NCI-H1930 (cell line): ENCODE measurements around the gene IFT81.

Source experiments
- DNase-seq, 2 experiments: peaks; one replicate each; lab custom pipeline; 2025; lab: John Stamatoyannopoulos, UW

IFT81 gene

GRCh38 chr12:110157539-110157938, 33.4 kb downstream of the IFT81 start:
- no peak for DNase-seq

- DNase-seq, result no peak
Observed at GRCh38 chr12:110159671-110160245, 35.6 kb downstream of the IFT81 start.

- no peak for DNase-seq
Observed at GRCh38 chr12:110165540-110166159, 41.5 kb downstream of the IFT81 start.

GRCh38 chr12:110168732-110169455, 44.7 kb downstream of the IFT81 start:
- DNase-seq, result no peak

GRCh38 chr12:110170535-110171185, 46.5 kb downstream of the IFT81 start:
- DNase-seq, result no peak

- no peak for DNase-seq
Observed at GRCh38 chr12:110171186-110171538, 47.0 kb downstream of the IFT81 start.

GRCh38 chr12:110171636-110172035, 47.5 kb downstream of the IFT81 start:
- no peak for DNase-seq

- peak in 1 of 2 experiments; percentile 29 for DNase-seq
Observed at GRCh38 chr12:110174373-110174996, 50.3 kb downstream of the IFT81 start.

GRCh38 chr12:110175201-110175600, 51.0 kb downstream of the IFT81 start:
- no peak for DNase-seq

- no peak for DNase-seq
Observed at GRCh38 chr12:110176745-110177144, 52.6 kb downstream of the IFT81 start.

- no peak for DNase-seq
Observed at GRCh38 chr12:110179291-110179690, 55.1 kb downstream of the IFT81 start.

- DNase-seq, result no peak
Observed at GRCh38 chr12:110180591-110181005, 56.4 kb downstream of the IFT81 start.

- no peak for DNase-seq
Observed at GRCh38 chr12:110182281-110182680, 58.1 kb downstream of the IFT81 start.

- no peak for DNase-seq
Observed at GRCh38 chr12:110183386-110183785, 59.2 kb downstream of the IFT81 start.

- no peak for DNase-seq
Observed at GRCh38 chr12:110185626-110186025, 61.5 kb downstream of the IFT81 start.

GRCh38 chr12:110186059-110186458, 61.9 kb downstream of the IFT81 start:
- no peak for DNase-seq

GRCh38 chr12:110193196-110193595, 69.0 kb downstream of the IFT81 start:
- no peak for DNase-seq

- no peak for DNase-seq
Observed at GRCh38 chr12:110197003-110197402, 72.8 kb downstream of the IFT81 start.

- no peak for DNase-seq
Observed at GRCh38 chr12:110198386-110198785, 74.2 kb downstream of the IFT81 start.

- no peak for DNase-seq
Observed at GRCh38 chr12:110199339-110200123, 75.4 kb downstream of the IFT81 start.

- DNase-seq, result no peak
Observed at GRCh38 chr12:110200124-110200417, 75.9 kb downstream of the IFT81 start.

- DNase-seq, result no peak
Observed at GRCh38 chr12:110201995-110202394, 77.8 kb downstream of the IFT81 start.
